Prostate gland (tissue), 2 donors: ENCODE results near the gene TMEM229B. TPM values are rescaled to one million over a fixed set of nuclear protein-coding genes. Genes with fewer than 3 reads are reported as not detected.

Source experiments
- DNase-seq: peaks from one replicate; pipeline ENCODE4 v3.0.0-alpha.2; 2019; ENCODE audit warnings: low spot score
- H3K27ac ChIP-seq, 2 donors: fragments of 200-600 bp; sonication (generic); 2 replicates each; pipeline ENCODE4 v1.5.1; 2017 to 2019
- H3K27me3 ChIP-seq: fragments of 200-600 bp; sonication (generic); replicated peaks from 2 replicates; pipeline ENCODE4 v1.5.1; 2019; ENCODE audit not compliant: insufficient read depth
- H3K36me3 ChIP-seq, 2 donors: fragments of 200-600 bp; sonication (generic); 1 replicate in 1 of 2; 2 replicates in 1 of 2; pipeline versions ENCODE4 v1.5.1 to v1.8.1; 2017 to 2019
- H3K4me1 ChIP-seq: fragments of 200-600 bp; sonication (generic); replicated peaks from 2 replicates; pipeline ENCODE4 v1.5.1; 2019
- H3K4me3 ChIP-seq, 2 donors: fragments of 200-600 bp; sonication (generic); 2 replicates each; pipeline ENCODE4 v1.5.1; 2017 to 2019
- H3K9me3 ChIP-seq: fragments of 200-600 bp; sonication (generic); 2 replicates; pipeline ENCODE4 v1.5.1; 2017
- POLR2A ChIP-seq: fragments of 450-650 bp; IDR thresholded peaks from one replicate; pipeline ENCODE4 v1.6.1; 2016; ENCODE audit warnings: antibody characterized with exemption, mild to moderate bottlenecking
- POLR2AphosphoS5 ChIP-seq: sonication (generic); formaldehyde crosslinking; IDR thresholded peaks from one replicate; pipeline ENCODE4 v1.6.1; 2017; ENCODE audit warnings: antibody characterized with exemption
- WGBS: methylation state at CpG from one replicate; pipeline ENCODE4 v1.1.5; 2018; 5-methylcytosine and 5-hydroxymethylcytosine counted together
- intact Hi-C: fragments of 100-400 bp; cut with DNase I; formaldehyde crosslinking; loops from one replicate; pipeline ENCODE4 v1.14.2; 2022
- total RNA-seq, 2 donors: library from RNA; depleted of rRNA; stranded (reverse); fragments of >200 nt; gene quantifications; one replicate each; pipeline ENCODE4 v1.1.0, GENCODE V29; 2016
- TF ChIP-seq, protein P1 (sequence below), 4 experiments: fragments of 200-600 bp in 2 of 4; fragments of 450-650 bp in 2 of 4; sonication (generic) in 2 of 4; IDR thresholded peaks; 1 replicate in 3 of 4; 2 replicates in 1 of 4; pipeline ENCODE4 v1.5.1; 2016 to 2019; ENCODE audit warnings: antibody characterized with exemption in 4 of 4, mild to moderate bottlenecking in 2 of 4, moderate library complexity in 2 of 4

Gene TMEM229B
- total RNA-seq: 10 to 100 TPM in 1 of 2 donors, 1 to 10 TPM in 1; 5.7 to 85.4 TPM

DNA sequence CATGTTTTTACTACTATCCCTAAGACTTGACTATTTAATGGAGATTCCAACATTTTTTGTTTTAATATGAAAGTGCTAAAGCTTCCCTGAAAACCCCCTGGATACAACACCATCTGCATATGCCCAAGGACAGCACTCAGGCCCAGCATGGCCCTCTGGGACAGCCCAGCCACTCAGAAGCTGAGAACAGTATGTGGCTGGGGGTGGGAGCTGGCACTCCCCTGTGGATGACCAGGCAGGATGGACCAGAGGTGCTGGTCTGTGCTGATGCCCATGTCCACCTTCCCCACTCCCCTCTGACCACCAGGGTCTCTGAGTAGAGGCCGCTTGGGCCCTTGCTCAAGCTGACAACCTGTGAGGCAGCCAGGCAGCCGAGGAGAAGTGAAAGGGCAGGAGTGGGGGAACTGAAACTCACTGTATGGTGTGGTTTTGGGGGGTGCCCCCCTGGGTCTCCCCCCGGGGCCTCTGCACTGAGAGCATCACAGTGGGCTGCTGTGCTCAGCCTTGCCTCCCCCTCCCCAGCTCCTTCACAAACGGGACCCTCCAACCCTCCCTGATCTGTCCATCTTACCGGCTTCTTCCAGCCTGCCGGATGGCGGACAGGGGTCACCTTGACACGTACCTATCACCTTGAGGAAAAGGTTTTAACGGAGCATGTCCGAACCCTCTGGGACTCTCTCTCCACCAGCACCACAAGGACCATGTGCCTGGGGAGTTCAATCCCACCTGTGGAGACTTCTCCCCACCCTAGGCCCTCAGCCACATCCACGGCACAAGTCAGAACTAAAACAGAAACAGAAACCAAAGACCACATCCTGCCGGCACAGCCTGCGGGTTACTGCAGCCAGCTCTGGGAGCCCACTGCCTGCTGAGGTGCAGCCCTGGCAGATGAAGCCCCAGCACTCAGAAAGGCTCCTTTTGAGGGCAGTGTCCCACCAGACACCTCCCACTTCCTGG is at the start of gene TMEM229B:
Gene TMEM229B, minus strand, starts transcription at position 785 of the 957 bp plus-strand sequence. CDS start 14,798 bp downstream, outside the sequence.
- intact Hi-C loops: no loop called here
- no peak within 1 kb of the TSS for H3K4me3 ChIP-seq
- H3K27me3 ChIP-seq: no peaks in the 10 kb centered on the region
- H3K27ac ChIP-seq: no peak within 1 kb of the TSS
- 83% methylated on average over 13 of the region's 13 CpGs for WGBS
- H3K36me3 ChIP-seq: no peaks in the 10 kb centered on the region
- no peak for DNase-seq
- TF ChIP-seq, protein P1, sequence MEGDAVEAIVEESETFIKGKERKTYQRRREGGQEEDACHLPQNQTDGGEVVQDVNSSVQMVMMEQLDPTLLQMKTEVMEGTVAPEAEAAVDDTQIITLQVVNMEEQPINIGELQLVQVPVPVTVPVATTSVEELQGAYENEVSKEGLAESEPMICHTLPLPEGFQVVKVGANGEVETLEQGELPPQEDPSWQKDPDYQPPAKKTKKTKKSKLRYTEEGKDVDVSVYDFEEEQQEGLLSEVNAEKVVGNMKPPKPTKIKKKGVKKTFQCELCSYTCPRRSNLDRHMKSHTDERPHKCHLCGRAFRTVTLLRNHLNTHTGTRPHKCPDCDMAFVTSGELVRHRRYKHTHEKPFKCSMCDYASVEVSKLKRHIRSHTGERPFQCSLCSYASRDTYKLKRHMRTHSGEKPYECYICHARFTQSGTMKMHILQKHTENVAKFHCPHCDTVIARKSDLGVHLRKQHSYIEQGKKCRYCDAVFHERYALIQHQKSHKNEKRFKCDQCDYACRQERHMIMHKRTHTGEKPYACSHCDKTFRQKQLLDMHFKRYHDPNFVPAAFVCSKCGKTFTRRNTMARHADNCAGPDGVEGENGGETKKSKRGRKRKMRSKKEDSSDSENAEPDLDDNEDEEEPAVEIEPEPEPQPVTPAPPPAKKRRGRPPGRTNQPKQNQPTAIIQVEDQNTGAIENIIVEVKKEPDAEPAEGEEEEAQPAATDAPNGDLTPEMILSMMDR (IDR thresholded peaks at IDR 0.05): no peak
- TF ChIP-seq POLR2A (no peak), POLR2AphosphoS5 (no peak)
- peaks cover 10% of the 10 kb centered on the region for H3K4me1 ChIP-seq
- H3K9me3 ChIP-seq: no peaks in the 10 kb centered on the region

DNA sequence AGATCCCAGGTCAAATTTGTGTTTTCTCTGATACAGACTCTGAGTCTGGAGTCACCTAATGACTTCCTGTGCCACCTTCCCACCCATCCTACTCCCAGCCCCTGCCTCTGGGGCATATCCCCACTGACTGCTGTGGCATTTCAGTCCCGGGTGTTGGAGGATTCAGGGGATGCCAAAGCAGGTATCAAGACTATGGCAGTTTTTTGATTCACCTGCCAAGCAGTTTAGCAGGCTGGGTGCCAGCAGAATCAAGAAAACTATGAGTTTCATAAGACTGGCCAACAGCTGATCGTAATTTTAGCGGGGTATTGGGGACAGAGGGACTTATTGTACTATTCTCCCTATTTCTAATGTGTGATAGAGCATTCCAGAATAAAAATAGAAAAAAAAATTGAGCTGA is 49.2 kb upstream of the TMEM229B start:
- WGBS: 42% methylated on average over 3 of the region's 3 CpGs
- Histone ChIP-seq H3K4me3 (no peak overlapping the region), H3K4me1 (no peaks in the 10 kb centered on the region), H3K36me3 (no peaks in the 10 kb centered on the region), H3K9me3 (no peaks in the 10 kb centered on the region), H3K27ac (no peak overlapping the region), H3K27me3 (no peaks in the 10 kb centered on the region)
- DNase-seq: no peak
- TF ChIP-seq POLR2A: no peak
- TF ChIP-seq, protein P1 (IDR thresholded peaks at IDR 0.05): no peak
- no peak for TF ChIP-seq POLR2AphosphoS5
- intact Hi-C loops: no loop called here

DNA sequence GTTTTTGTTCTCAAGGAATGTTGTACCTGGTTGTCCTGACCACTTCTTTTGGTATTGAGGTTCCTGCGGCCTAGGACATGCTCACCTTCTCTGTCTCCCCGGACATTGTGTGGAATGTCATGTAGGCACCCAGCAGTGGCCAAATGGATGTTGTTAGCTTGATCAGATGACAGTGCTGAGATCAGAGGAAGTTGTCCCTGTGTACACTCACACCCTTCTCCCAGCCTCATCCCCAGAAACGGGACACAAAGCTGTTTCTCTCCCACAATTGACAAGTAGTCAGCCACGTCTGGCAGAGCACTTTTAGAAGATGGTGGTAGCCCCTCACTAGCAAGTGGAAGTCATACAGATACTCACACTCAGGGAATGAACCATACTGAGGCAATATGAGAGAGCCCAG is 47.6 kb upstream of the TMEM229B start:
- Histone ChIP-seq H3K4me3 (no peak overlapping the region), H3K27ac (no peak overlapping the region), H3K4me1 (peaks cover 8% of the 10 kb centered on the region), H3K9me3 (no peaks in the 10 kb centered on the region), H3K27me3 (no peaks in the 10 kb centered on the region), H3K36me3 (no peaks in the 10 kb centered on the region)
- WGBS: 82% methylated on average over 4 of the region's 4 CpGs
- intact Hi-C loops: no loop called here
- TF ChIP-seq, protein P1 (IDR thresholded peaks at IDR 0.05): no peak
- no peak for TF ChIP-seq POLR2AphosphoS5
- no peak for TF ChIP-seq POLR2A
- no peak for DNase-seq

DNA sequence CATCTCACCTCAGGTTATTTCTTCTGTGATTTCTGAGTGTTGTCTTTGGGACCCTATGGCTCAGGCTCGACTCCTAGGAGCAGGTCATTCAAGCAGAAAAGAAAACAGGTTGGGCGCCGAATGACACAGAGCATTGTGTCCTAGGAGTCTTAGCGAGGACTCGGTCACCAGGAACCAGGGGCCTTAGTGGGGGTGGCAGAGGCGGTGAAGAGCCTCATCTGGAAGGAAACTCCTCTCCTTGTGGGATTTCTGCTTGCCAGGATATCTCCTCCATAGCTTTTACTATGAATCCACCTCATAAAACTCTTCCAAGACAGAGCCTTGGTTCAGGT is 45.2 kb upstream of the TMEM229B start:
- TF ChIP-seq POLR2A: no peak
- TF ChIP-seq, protein P1 (IDR thresholded peaks at IDR 0.05): no peak
- TF ChIP-seq POLR2AphosphoS5: no peak
- intact Hi-C loops: no loop called here
- peak overlapping the region; percentile 65 to 87 for H3K4me3 ChIP-seq
- no peaks in the 10 kb centered on the region for H3K9me3 ChIP-seq
- peak overlapping the region; percentile 76 to 89 for H3K27ac ChIP-seq
- no peaks in the 10 kb centered on the region for H3K36me3 ChIP-seq
- no peak for DNase-seq
- H3K4me1 ChIP-seq: peaks cover 13% of the 10 kb centered on the region
- no peaks in the 10 kb centered on the region for H3K27me3 ChIP-seq
- WGBS: 25% methylated on average over 6 of the region's 6 CpGs
